GM23338 (cell line): ENCODE data around the gene CHST11. TPM values are rescaled to one million over a fixed set of nuclear protein-coding genes. Genes with fewer than 3 reads are reported as not detected.

Source experiments
- ATAC-seq: fragments of 200-7000 bp; cut with Tn5 transposase; 3 replicates; pipeline ENCODE4 v1.9.1; 2020
- DNase-seq: peaks from one replicate; pipeline ENCODE4 v3.0.0-alpha.2; 2015; ENCODE audit warnings: low spot score
- H2AFZ ChIP-seq: fragments of 200-600 bp; sonication (generic); 2 replicates; pipeline ENCODE4 v1.8.0; 2016; ENCODE audit warnings: antibody characterized with exemption, mild to moderate bottlenecking, moderate library complexity
- H3F3A ChIP-seq: fragments of 200-600 bp; sonication (generic); replicated peaks from 2 replicates; pipeline ENCODE4 v1.8.0; 2017; ENCODE audit warnings: antibody characterized with exemption, mixed run types, low read depth
- H3K27ac ChIP-seq: fragments of 200-600 bp; sonication (generic); 2 replicates; pipeline ENCODE4 v1.6.1; 2016; ENCODE audit warnings: low read depth
- H3K27me3 ChIP-seq: fragments of 200-600 bp; sonication (generic); 2 replicates; pipeline ENCODE4 v1.8.0; 2016; ENCODE audit warnings: mild to moderate bottlenecking, mixed run types, moderate library complexity; ENCODE audit not compliant: insufficient read depth
- H3K36me3 ChIP-seq: fragments of 200-600 bp; sonication (generic); 2 replicates; pipeline ENCODE4 v1.8.0; 2016; ENCODE audit warnings: mild to moderate bottlenecking; ENCODE audit not compliant: insufficient read depth
- H3K4me1 ChIP-seq: fragments of 200-600 bp; sonication (generic); 2 replicates; pipeline ENCODE4 v1.8.0; 2016; ENCODE audit warnings: mild to moderate bottlenecking, moderate library complexity; ENCODE audit not compliant: insufficient read depth
- H3K4me2 ChIP-seq: fragments of 200-600 bp; sonication (generic); 2 replicates; pipeline ENCODE4 v1.7.1; 2017; ENCODE audit warnings: mixed run types
- H3K4me3 ChIP-seq: fragments of 200-600 bp; sonication (generic); 2 replicates; pipeline ENCODE4 v1.6.1; 2016; ENCODE audit warnings: mixed run types
- H3K79me2 ChIP-seq: fragments of 200-600 bp; sonication (generic); replicated peaks from 2 replicates; pipeline ENCODE4 v1.8.0; 2017; ENCODE audit warnings: mild to moderate bottlenecking; ENCODE audit not compliant: insufficient read depth
- H3K9me2 ChIP-seq: fragments of 200-600 bp; sonication (generic); 2 replicates; pipeline ENCODE4 v1.8.0; 2017; ENCODE audit not compliant: insufficient read depth
- H4K20me1 ChIP-seq: fragments of 200-600 bp; sonication (generic); replicated peaks from 2 replicates; pipeline ENCODE4 v1.8.0; 2017; ENCODE audit warnings: mild to moderate bottlenecking; ENCODE audit not compliant: insufficient read depth
- H3K27ac Mint-ChIP-seq: 2 replicates; pipeline ENCODE4 v1.8.0; 2020; ENCODE audit warnings: inconsistent platforms, mild to moderate bottlenecking, moderate library complexity, mixed read lengths
- H3K27me3 Mint-ChIP-seq: 3 replicates; pipeline ENCODE4 v1.8.0; 2022; ENCODE audit warnings: low read depth, mild to moderate bottlenecking, moderate library complexity, mixed read lengths, inconsistent platforms; ENCODE audit not compliant: insufficient read depth, poor library complexity
- H3K36me3 Mint-ChIP-seq: 3 replicates; pipeline ENCODE4 v1.8.0; 2021; ENCODE audit warnings: low read depth, mild to moderate bottlenecking, inconsistent platforms, moderate library complexity, mixed read lengths
- H3K4me1 Mint-ChIP-seq: 3 replicates; pipeline ENCODE4 v1.8.0; 2020; ENCODE audit warnings: mild to moderate bottlenecking, inconsistent platforms, mixed read lengths
- H3K4me3 Mint-ChIP-seq: 3 replicates; pipeline ENCODE4 v1.8.0; 2021; ENCODE audit warnings: moderate library complexity, mild to moderate bottlenecking, inconsistent platforms, mixed read lengths
- H3K9me3 Mint-ChIP-seq: 3 replicates; pipeline ENCODE4 v1.8.0; 2020; ENCODE audit warnings: moderate library complexity, mild to moderate bottlenecking, inconsistent platforms, mixed read lengths
- CREB1 ChIP-seq: fragments of 250-450 bp; sonication (Bioruptor Pico); IDR thresholded peaks from 2 replicates; pipeline ENCODE4 v1.5.0; 2020; ENCODE audit warnings: low read depth, mild to moderate bottlenecking, moderate library complexity
- EZH2 ChIP-seq: fragments of 200-600 bp; sonication (generic); IDR thresholded peaks from one replicate; pipeline ENCODE4 v1.8.0; 2017; ENCODE audit warnings: antibody characterized with exemption, mild to moderate bottlenecking, low read depth; ENCODE audit not compliant: unreplicated experiment
- EZH2phosphoT487 ChIP-seq: fragments of 200-600 bp; sonication (generic); IDR thresholded peaks from one replicate; pipeline ENCODE4 v1.8.1; 2018; ENCODE audit warnings: antibody characterized with exemption; ENCODE audit not compliant: unreplicated experiment
- JUNB ChIP-seq: IDR thresholded peaks from one replicate; pipeline ENCODE4 v1.6.1; 2016; ENCODE audit warnings: antibody characterized with exemption; ENCODE audit not compliant: unreplicated experiment
- NANOG ChIP-seq: IDR thresholded peaks from 2 replicates; pipeline ENCODE4 v1.6.1; 2016; ENCODE audit warnings: antibody characterized with exemption, borderline replicate concordance
- POLR2AphosphoS5 ChIP-seq: IDR thresholded peaks from 2 replicates; pipeline ENCODE4 v1.6.1; 2016; ENCODE audit warnings: antibody characterized with exemption, low read depth
- STAT1 ChIP-seq: IDR thresholded peaks from one replicate; pipeline ENCODE4 v1.6.1; 2016; ENCODE audit warnings: antibody characterized with exemption; ENCODE audit not compliant: unreplicated experiment
- ZNF114 ChIP-seq: fragments of 250-450 bp; sonication (Bioruptor Pico); IDR thresholded peaks from 2 replicates; pipeline ENCODE4 v1.5.0; 2020; ENCODE audit warnings: mild to moderate bottlenecking, moderate library complexity
- ZNF331 ChIP-seq: fragments of 250-450 bp; sonication (Bioruptor Pico); IDR thresholded peaks from 2 replicates; pipeline ENCODE4 v1.5.0; 2020; ENCODE audit warnings: low read depth, mild to moderate bottlenecking, moderate library complexity
- polyA plus RNA-seq: library from polyadenylated mRNA; unstranded; fragments of >200 nt; fragmentation: Nextera tagmentation; extraction: Ambion mirVana; gene quantifications from 2 replicates; pipeline ENCODE4 v1.2.1, GENCODE V29; 2016
- total RNA-seq: library from RNA; depleted of rRNA; stranded (reverse); fragments of >200 nt; shearing (Covaris generic); gene quantifications from 2 replicates; pipeline ENCODE4 v1.2.3, GENCODE V29; 2014
- TF ChIP-seq, protein P1 (sequence below): IDR thresholded peaks from one replicate; pipeline ENCODE4 v1.6.1; 2018; ENCODE audit warnings: antibody characterized with exemption; ENCODE audit not compliant: unreplicated experiment
- TF ChIP-seq, protein P2 (sequence below): IDR thresholded peaks from 2 replicates; pipeline ENCODE4 v1.6.1; 2016; ENCODE audit warnings: antibody characterized with exemption
- TF ChIP-seq, protein P3 (sequence below): fragments of 250-450 bp; sonication (Bioruptor Pico); IDR thresholded peaks from 2 replicates; pipeline ENCODE4 v1.5.0; 2020; ENCODE audit warnings: mild to moderate bottlenecking, moderate library complexity
- TF ChIP-seq, protein P4 (sequence below), 2 experiments: fragments of 200-600 bp in 1 of 2; sonication (generic) in 1 of 2; conservative IDR thresholded peaks; 2 replicates each; pipeline versions ENCODE4 v1.5.1 to v1.6.1; 2016 to 2017; ENCODE audit warnings: antibody characterized with exemption in 2 of 2, low read depth in 2 of 2, mild to moderate bottlenecking in 2 of 2, moderate library complexity in 1 of 2

The CHST11 gene
- total and polyA plus RNA-seq, 2 experiments from 2014 or later, result 7.7 to 25.7 TPM

DNA sequence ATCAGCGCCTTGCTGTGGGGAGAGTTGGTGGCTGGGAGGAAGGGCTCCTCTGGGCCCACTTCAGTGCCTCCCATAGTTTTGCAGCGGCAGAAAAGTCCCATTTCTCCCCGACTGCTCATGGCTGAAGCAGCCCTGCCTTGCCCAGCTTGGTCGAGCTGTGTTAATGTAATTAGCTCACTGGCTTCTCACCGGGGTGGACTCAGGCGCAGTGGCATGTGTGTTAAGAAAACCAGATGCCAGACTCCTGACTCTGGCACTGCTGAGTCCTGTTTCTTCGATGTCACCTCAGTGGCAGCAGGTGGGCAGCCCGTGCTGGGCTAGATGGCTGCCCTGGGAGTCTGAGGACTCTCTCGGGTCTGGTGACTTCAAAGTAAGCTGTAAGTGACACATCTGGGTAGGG is 47.4 kb downstream of the CHST11 start:
- H3K9me2 ChIP-seq, result no peaks in the 10 kb centered on the region
- H3K36me3 ChIP-seq, result no peaks in the 10 kb centered on the region
- Mint-ChIP-seq H3K27ac (no peak overlapping the region), H3K27me3 (peaks cover 2% of the 10 kb centered on the region), H3K36me3 (peaks cover 5% of the 10 kb centered on the region; the same call in 1 of the 3 replicates), H3K4me3 (no peak overlapping the region), H3K9me3 (peaks cover 7% of the 10 kb centered on the region; the same call in 1 of the 3 replicates), H3K4me1 (peaks cover 71% of the 10 kb centered on the region)
- H3K4me1 ChIP-seq, result peaks cover 46% of the 10 kb centered on the region
- no peak overlapping the region for H3K4me2 ChIP-seq
- no peak for DNase-seq
- 0 out of 2 replicates have a peak, but pooled peaks cover 3% of the 10 kb centered on the region for H4K20me1 ChIP-seq
- no peak overlapping the region for H3K4me3 ChIP-seq
- no peak overlapping the region for H2AFZ ChIP-seq
- no peak overlapping the region for H3K27ac ChIP-seq
- no peaks in the 10 kb centered on the region for H3K27me3 ChIP-seq
- H3F3A ChIP-seq, result peaks cover 9% of the 10 kb centered on the region; the same call in 1 of the 2 replicates
- no peak for ATAC-seq
- no peak for TF ChIP-seq NANOG
- TF ChIP-seq, protein P1, sequence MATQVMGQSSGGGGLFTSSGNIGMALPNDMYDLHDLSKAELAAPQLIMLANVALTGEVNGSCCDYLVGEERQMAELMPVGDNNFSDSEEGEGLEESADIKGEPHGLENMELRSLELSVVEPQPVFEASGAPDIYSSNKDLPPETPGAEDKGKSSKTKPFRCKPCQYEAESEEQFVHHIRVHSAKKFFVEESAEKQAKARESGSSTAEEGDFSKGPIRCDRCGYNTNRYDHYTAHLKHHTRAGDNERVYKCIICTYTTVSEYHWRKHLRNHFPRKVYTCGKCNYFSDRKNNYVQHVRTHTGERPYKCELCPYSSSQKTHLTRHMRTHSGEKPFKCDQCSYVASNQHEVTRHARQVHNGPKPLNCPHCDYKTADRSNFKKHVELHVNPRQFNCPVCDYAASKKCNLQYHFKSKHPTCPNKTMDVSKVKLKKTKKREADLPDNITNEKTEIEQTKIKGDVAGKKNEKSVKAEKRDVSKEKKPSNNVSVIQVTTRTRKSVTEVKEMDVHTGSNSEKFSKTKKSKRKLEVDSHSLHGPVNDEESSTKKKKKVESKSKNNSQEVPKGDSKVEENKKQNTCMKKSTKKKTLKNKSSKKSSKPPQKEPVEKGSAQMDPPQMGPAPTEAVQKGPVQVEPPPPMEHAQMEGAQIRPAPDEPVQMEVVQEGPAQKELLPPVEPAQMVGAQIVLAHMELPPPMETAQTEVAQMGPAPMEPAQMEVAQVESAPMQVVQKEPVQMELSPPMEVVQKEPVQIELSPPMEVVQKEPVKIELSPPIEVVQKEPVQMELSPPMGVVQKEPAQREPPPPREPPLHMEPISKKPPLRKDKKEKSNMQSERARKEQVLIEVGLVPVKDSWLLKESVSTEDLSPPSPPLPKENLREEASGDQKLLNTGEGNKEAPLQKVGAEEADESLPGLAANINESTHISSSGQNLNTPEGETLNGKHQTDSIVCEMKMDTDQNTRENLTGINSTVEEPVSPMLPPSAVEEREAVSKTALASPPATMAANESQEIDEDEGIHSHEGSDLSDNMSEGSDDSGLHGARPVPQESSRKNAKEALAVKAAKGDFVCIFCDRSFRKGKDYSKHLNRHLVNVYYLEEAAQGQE, result no peak
- TF ChIP-seq ZNF114 (CRISPR knock-in tag), result no peak
- no peak for TF ChIP-seq POLR2AphosphoS5
- TF ChIP-seq CREB1 (CRISPR knock-in tag), result no peak
- TF ChIP-seq, protein P2, sequence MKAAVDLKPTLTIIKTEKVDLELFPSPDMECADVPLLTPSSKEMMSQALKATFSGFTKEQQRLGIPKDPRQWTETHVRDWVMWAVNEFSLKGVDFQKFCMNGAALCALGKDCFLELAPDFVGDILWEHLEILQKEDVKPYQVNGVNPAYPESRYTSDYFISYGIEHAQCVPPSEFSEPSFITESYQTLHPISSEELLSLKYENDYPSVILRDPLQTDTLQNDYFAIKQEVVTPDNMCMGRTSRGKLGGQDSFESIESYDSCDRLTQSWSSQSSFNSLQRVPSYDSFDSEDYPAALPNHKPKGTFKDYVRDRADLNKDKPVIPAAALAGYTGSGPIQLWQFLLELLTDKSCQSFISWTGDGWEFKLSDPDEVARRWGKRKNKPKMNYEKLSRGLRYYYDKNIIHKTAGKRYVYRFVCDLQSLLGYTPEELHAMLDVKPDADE, result no peak
- TF ChIP-seq, protein P3, sequence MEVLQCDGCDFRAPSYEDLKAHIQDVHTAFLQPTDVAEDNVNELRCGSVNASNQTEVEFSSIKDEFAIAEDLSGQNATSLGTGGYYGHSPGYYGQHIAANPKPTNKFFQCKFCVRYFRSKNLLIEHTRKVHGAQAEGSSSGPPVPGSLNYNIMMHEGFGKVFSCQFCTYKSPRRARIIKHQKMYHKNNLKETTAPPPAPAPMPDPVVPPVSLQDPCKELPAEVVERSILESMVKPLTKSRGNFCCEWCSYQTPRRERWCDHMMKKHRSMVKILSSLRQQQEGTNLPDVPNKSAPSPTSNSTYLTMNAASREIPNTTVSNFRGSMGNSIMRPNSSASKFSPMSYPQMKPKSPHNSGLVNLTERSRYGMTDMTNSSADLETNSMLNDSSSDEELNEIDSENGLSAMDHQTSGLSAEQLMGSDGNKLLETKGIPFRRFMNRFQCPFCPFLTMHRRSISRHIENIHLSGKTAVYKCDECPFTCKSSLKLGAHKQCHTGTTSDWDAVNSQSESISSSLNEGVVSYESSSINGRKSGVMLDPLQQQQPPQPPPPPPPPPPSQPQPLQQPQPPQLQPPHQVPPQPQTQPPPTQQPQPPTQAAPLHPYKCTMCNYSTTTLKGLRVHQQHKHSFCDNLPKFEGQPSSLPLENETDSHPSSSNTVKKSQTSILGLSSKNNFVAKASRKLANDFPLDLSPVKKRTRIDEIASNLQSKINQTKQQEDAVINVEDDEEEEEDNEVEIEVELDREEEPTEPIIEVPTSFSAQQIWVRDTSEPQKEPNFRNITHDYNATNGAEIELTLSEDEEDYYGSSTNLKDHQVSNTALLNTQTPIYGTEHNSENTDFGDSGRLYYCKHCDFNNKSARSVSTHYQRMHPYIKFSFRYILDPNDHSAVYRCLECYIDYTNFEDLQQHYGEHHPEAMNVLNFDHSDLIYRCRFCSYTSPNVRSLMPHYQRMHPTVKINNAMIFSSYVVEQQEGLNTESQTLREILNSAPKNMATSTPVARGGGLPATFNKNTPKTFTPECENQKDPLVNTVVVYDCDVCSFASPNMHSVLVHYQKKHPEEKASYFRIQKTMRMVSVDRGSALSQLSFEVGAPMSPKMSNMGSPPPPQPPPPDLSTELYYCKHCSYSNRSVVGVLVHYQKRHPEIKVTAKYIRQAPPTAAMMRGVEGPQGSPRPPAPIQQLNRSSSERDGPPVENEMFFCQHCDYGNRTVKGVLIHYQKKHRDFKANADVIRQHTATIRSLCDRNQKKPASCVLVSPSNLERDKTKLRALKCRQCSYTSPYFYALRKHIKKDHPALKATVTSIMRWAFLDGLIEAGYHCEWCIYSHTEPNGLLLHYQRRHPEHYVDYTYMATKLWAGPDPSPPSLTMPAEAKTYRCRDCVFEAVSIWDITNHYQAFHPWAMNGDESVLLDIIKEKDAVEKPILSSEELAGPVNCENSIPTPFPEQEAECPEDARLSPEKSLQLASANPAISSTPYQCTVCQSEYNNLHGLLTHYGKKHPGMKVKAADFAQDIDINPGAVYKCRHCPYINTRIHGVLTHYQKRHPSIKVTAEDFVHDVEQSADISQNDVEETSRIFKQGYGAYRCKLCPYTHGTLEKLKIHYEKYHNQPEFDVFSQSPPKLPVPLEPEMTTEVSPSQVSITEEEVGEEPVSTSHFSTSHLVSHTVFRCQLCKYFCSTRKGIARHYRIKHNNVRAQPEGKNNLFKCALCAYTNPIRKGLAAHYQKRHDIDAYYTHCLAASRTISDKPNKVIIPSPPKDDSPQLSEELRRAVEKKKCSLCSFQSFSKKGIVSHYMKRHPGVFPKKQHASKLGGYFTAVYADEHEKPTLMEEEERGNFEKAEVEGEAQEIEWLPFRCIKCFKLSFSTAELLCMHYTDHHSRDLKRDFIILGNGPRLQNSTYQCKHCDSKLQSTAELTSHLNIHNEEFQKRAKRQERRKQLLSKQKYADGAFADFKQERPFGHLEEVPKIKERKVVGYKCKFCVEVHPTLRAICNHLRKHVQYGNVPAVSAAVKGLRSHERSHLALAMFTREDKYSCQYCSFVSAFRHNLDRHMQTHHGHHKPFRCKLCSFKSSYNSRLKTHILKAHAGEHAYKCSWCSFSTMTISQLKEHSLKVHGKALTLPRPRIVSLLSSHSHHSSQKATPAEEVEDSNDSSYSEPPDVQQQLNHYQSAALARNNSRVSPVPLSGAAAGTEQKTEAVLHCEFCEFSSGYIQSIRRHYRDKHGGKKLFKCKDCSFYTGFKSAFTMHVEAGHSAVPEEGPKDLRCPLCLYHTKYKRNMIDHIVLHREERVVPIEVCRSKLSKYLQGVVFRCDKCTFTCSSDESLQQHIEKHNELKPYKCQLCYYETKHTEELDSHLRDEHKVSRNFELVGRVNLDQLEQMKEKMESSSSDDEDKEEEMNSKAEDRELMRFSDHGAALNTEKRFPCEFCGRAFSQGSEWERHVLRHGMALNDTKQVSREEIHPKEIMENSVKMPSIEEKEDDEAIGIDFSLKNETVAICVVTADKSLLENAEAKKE (CRISPR knock-in tag), result no peak
- no peak for TF ChIP-seq EZH2
- no peak for TF ChIP-seq STAT1
- no peak for TF ChIP-seq JUNB
- TF ChIP-seq, protein P4, sequence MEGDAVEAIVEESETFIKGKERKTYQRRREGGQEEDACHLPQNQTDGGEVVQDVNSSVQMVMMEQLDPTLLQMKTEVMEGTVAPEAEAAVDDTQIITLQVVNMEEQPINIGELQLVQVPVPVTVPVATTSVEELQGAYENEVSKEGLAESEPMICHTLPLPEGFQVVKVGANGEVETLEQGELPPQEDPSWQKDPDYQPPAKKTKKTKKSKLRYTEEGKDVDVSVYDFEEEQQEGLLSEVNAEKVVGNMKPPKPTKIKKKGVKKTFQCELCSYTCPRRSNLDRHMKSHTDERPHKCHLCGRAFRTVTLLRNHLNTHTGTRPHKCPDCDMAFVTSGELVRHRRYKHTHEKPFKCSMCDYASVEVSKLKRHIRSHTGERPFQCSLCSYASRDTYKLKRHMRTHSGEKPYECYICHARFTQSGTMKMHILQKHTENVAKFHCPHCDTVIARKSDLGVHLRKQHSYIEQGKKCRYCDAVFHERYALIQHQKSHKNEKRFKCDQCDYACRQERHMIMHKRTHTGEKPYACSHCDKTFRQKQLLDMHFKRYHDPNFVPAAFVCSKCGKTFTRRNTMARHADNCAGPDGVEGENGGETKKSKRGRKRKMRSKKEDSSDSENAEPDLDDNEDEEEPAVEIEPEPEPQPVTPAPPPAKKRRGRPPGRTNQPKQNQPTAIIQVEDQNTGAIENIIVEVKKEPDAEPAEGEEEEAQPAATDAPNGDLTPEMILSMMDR (conservative IDR thresholded peaks at IDR 0.05; ENCODE audit: low read depth in 2 of 2), result no peak
- no peak for TF ChIP-seq ZNF331 (CRISPR knock-in tag)
- TF ChIP-seq EZH2phosphoT487, result no peak
- peaks cover 21% of the 10 kb centered on the region for H3K79me2 ChIP-seq
